Epithelial cell of alveolus of lung (primary cell): ENCODE measurements around the gene TIMM29. TPM values are rescaled to one million over a fixed set of nuclear protein-coding genes. Genes with fewer than 3 reads are reported as not detected.

Experiments used
- total RNA-seq: library from RNA; depleted of rRNA; stranded (reverse); fragments of >200 nt; gene quantifications from 2 replicates; pipeline ENCODE4 v1.2.1, GENCODE V29; 2015

Gene TIMM29
- 34.3 and 47.7 TPM in 2 replicates for total RNA-seq

DNA sequence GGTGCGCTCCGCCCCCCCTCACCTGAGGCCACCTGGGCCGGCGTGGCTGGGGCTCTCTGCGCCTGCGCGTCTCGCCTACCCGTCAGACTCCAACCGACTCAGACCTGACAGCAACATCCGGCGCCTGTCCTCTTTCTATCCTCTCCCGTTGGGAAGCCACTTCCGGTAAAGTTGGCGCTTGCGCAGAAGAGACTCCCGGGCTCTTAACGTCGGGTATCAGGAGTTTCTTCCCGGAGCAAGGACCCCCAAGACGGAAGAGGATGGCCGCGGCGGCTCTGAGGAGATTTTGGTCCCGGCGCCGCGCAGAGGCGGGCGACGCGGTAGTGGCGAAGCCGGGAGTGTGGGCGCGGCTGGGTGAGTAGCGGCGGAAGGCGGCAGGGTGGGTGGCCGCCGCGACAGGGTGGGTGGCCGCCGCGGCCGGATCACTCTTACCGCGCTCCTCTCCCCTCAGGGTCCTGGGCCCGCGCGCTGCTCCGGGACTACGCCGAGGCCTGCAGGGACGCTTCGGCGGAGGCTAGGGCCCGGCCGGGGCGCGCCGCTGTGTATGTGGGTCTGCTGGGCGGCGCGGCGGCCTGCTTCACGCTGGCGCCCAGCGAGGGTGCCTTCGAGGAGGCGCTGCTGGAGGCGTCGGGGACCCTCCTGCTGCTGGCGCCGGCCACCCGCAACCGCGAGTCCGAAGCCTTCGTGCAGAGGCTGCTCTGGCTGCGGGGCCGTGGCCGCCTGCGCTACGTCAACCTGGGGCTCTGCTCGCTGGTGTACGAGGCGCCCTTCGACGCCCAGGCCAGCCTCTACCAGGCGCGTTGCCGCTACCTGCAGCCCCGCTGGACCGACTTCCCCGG lies at the start of gene TIMM29, which contains the start of gene YIPF2:
Gene TIMM29 (plus strand): TSS at position 249 of the 839 bp plus-strand sequence. CDS start 12 bp downstream, at position 261.
Gene YIPF2 (minus strand): TSS at position 77 of the 839 bp plus-strand sequence. CDS start 229 bp downstream, outside the sequence.

GRCh38 chr19:10960314-10961072 lies 31.9 kb downstream of the TIMM29 start, which contains the start of gene SMARCA4:
Gene SMARCA4, plus strand, starts transcription at chr19:10961030. Its CDS starts 23,122 bp downstream, at chr19:10984152.

Other genes with a start within 250 kb of the TIMM29 start
- gene QTRT1, start 227.4 kb upstream of the TIMM29 start, total RNA-seq: 21.1 and 30.8 TPM in 2 replicates
- gene DNM2, start 210.7 kb upstream of the TIMM29 start, total RNA-seq: 60.5 and 81.8 TPM in 2 replicates
- 50.4 and 84.2 TPM in 2 replicates for gene TMED1, start 92.6 kb upstream of the TIMM29 start, total RNA-seq
- 0.78 and 2.6 TPM in 2 replicates for gene C19orf38, start 80.4 kb upstream of the TIMM29 start, total RNA-seq
- gene CARM1, start 57.3 kb upstream of the TIMM29 start, total RNA-seq: 30.2 and 42.9 TPM in 2 replicates
- 91.8 and 99.6 TPM in 2 replicates for gene YIPF2, start 172 bp upstream of the TIMM29 start, total RNA-seq
- 58.4 and 80.3 TPM in 2 replicates for gene SMARCA4, start 32.2 kb downstream of the TIMM29 start, total RNA-seq
- 55.3 and 185 TPM in 2 replicates for gene LDLR, start 160.7 kb downstream of the TIMM29 start, total RNA-seq
- gene SPC24, start 227.0 kb downstream of the TIMM29 start, total RNA-seq: 14.8 and 48.1 TPM in 2 replicates